Bronchial epithelial cell (primary cell): Measurements from ENCODE around the gene SDHA. TPM values are rescaled to one million over a fixed set of nuclear protein-coding genes. Genes with fewer than 3 reads are reported as not detected.
A peak's percentile ranks its signal among the peaks of the same experiment; 100 is the strongest.

ENCODE experiments used
- DNase-seq: peaks from one replicate; pipeline ENCODE4 v3.0.0-alpha.2; 2010; ENCODE audit warnings: low read depth
- FAIRE-seq: peaks from 2 replicates; lab custom pipeline; 2011; peaks lifted over from hg19 to GRCh38; lab: Jason Lieb, UNC
- H3K27me3 ChIP-seq: 2 replicates; pipeline ENCODE4 v1.5.1; 2011; ENCODE audit warnings: low read length; ENCODE audit not compliant: control insufficient read depth, insufficient read depth
- H3K36me3 ChIP-seq: 2 replicates; pipeline ENCODE4 v1.5.1; 2011; ENCODE audit warnings: low read length; ENCODE audit not compliant: control insufficient read depth, insufficient read depth
- H3K4me3 ChIP-seq: 2 replicates; pipeline ENCODE4 v1.5.1; 2011; ENCODE audit warnings: mild to moderate bottlenecking, low read depth, low read length, control low read depth
- total RNA-seq: library from RNA; depleted of rRNA; stranded (reverse); fragments of >200 nt; gene quantifications from 2 replicates; pipeline ENCODE4 v1.2.1, GENCODE V29; 2014
- TF ChIP-seq, protein P1 (sequence below): IDR thresholded peaks from 2 replicates; pipeline ENCODE4 v1.5.1; 2011; ENCODE audit warnings: mild to moderate bottlenecking, moderate library complexity, low read length, control low read depth, inconsistent platforms; ENCODE audit not compliant: insufficient read depth, severe bottlenecking

The SDHA gene
- total RNA-seq, 1 donor from 2014 or later: 136 TPM

DNA sequence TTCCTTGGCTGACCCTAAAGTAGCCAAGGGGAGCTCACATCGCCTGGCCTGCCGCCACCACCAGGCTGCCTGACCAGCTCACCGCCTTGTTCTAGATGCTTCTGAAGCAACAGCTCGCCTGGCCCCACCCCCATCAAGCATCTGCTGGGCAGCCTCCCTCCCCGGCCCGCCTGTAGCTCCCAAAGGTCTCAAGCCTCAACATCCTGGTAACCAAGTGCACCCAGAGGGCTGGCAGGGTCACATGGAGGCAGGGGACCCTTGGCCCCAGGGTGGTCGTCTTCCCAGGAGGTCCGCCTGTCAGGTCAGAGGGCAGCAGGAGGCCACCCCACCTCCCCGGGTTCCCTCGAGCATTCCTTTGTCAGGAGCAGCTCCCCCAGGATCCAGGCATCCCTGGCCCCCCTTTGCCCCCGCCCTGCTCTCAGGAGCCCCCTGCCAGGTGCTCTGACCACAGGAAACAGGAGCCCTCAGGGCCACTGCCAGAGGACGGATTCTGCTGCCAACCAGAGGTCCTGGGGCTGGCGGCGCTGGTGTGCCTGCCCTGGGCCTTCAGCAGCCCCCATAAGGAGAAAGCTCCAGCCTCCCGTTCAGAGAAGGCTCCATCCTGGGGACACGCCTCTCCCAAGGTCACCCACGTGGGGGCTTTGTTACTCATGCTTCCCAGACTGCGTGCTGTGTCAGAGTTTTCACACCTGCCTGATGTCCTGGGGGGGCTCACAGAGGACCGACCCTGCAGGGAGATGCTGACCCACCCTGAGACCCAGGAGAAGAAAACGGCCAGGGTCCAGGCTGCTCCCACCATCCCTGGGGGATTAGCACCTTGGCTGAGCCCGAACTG, 30.3 kb upstream of the SDHA start:
- DNase-seq (no peak), FAIRE-seq (no peak)
- TF ChIP-seq, protein P1, sequence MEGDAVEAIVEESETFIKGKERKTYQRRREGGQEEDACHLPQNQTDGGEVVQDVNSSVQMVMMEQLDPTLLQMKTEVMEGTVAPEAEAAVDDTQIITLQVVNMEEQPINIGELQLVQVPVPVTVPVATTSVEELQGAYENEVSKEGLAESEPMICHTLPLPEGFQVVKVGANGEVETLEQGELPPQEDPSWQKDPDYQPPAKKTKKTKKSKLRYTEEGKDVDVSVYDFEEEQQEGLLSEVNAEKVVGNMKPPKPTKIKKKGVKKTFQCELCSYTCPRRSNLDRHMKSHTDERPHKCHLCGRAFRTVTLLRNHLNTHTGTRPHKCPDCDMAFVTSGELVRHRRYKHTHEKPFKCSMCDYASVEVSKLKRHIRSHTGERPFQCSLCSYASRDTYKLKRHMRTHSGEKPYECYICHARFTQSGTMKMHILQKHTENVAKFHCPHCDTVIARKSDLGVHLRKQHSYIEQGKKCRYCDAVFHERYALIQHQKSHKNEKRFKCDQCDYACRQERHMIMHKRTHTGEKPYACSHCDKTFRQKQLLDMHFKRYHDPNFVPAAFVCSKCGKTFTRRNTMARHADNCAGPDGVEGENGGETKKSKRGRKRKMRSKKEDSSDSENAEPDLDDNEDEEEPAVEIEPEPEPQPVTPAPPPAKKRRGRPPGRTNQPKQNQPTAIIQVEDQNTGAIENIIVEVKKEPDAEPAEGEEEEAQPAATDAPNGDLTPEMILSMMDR: no peak
- Histone ChIP-seq H3K4me3 (no peak overlapping the region), H3K27me3 (peaks cover 6% of the 10 kb centered on the region), H3K36me3 (no peaks in the 10 kb centered on the region)

DNA sequence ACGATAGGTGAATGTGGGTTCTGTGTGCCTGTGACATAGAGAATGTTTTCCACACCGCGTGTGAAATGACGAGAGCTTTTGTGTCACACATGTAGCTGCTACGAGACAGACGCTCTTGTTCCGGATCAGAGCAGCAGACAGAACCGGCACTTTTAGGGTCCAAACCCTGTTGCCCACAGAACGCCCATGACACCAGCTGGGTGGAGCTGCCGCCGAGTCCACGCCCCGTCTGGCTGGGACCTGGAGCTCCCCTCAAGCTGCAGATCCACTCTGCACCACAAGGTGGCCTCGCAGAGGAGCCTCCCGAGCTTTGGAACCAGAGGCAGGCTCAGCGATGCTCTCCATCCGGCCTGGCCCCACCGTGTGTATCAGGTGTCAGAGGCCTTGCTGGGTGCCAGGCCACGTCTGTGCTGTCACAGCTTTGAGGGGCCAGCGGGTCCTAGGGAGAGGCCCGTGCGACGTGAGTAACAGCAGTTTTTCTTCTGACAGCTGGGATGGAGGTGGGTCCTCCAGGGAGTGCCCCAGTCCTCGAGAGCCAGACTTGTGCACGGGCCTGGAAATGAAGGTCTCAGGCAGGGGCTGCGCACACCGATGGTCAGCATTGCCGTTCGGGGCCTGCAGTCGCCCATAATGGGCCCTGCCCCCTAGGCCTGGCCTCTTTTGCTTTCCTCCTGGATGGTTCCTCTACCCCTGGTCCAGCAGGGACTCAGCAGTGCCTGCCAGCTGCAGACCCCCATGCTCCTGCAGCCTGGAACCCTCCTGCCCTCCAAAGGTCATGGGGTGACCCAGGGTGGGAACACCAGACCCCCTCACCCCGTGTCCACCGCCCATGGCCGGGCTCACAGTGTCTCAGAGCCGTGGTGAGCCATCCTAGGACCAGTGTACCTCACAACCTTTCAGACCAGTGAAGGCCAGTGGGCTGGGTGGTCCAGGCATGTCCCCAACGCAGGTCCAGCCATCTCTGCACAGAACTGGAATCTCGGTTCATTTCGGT, 29.3 kb upstream of the SDHA start:
- FAIRE-seq (no peak), DNase-seq (peak; percentile 70)
- H3K36me3 ChIP-seq: no peaks in the 10 kb centered on the region
- H3K27me3 ChIP-seq: peaks cover 6% of the 10 kb centered on the region
- TF ChIP-seq, protein P1: peak; percentile 97
- no peak overlapping the region for H3K4me3 ChIP-seq

DNA sequence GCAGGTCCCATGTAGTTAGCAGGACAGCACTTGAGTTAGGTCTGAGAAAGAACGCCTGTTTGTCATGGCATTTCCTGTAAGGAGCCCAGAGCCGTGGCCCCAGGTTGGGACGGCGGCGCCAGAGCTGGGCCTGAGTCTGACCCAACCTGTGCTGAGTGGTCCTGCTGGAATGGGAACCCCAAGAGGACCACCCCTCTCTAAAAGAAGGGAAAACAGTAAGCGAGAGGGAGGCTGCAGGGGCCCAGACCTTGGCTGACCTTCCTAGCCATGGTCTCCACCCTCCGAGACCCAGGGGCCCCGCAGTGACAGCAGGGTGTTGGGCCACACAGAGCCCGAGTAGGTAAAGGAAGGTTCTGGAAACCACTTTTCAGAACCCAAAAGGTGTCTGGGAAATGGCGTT, 28.6 kb upstream of the SDHA start:
- Histone ChIP-seq H3K27me3 (peaks cover 6% of the 10 kb centered on the region), H3K36me3 (no peaks in the 10 kb centered on the region), H3K4me3 (no peak overlapping the region)
- DNase-seq: no peak
- TF ChIP-seq, protein P1: no peak
- no peak for FAIRE-seq

DNA sequence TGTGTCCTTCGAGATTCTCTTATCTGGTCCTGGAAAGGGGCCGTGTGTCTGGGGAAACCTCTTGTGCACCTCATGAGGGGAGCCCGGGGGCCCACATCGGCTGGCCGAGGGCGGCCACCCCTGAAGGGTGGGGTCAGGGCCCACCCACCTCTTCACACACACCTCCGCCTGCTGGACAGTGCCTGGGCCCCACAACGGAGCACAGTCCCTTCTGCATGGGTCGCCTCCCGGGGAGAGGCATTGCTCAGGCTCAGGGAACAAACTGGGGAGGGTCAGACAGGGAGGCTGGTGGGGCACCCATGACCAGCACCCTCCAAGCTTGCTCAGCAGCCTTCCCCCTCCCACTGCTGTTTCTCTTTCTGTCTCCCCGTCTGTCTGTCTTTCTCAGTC, 28.1 kb upstream of the SDHA start:
- Histone ChIP-seq H3K36me3 (no peaks in the 10 kb centered on the region), H3K27me3 (peaks cover 6% of the 10 kb centered on the region), H3K4me3 (no peak overlapping the region)
- TF ChIP-seq, protein P1: no peak
- DNase-seq: no peak
- no peak for FAIRE-seq

DNA sequence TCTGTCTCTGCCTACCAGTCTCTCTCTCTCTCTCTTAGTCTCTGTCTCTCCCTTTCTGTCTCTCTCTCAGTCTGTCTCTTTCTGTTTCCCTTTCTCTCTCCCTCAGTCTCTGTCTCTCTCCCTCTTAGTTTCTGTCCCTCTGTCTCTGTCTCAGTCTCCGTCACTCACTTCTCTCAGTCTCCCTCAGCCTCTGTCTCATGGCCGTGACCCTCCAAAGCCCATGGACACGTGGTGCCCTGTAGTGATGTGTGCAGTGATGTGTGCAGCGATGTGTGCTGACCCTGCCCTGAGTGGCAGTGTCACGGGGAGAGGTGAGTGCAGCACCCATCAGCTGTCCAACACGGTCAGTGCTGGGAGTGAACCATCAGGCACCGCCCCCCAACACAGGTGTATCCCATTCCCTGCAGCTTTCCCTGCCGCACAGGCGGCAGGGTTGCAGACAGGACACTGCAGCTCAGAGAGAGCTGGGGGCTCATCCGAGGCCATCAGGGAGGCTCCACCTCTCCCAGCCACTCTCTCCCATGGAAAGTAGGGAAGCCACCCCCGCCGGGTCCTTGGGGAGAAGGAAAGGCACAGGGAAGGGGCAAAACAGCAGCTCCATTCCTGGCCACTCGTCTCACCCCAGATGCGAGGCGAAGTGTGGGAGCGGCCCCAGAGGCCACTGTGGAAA, 27.6 kb upstream of the SDHA start:
- TF ChIP-seq, protein P1: no peak
- no peak for DNase-seq
- Histone ChIP-seq H3K36me3 (no peaks in the 10 kb centered on the region), H3K27me3 (peaks cover 6% of the 10 kb centered on the region), H3K4me3 (no peak overlapping the region)
- no peak for FAIRE-seq
